ENCODE data around the gene ADORA3. TPM values are rescaled to one million over a fixed set of nuclear protein-coding genes. Genes with fewer than 3 reads are reported as not detected.

The ADORA3 gene
- total RNA-seq, 4 donors from 2014 or later, result 0.91 to 2.1 (median 1.8) TPM

DNA sequence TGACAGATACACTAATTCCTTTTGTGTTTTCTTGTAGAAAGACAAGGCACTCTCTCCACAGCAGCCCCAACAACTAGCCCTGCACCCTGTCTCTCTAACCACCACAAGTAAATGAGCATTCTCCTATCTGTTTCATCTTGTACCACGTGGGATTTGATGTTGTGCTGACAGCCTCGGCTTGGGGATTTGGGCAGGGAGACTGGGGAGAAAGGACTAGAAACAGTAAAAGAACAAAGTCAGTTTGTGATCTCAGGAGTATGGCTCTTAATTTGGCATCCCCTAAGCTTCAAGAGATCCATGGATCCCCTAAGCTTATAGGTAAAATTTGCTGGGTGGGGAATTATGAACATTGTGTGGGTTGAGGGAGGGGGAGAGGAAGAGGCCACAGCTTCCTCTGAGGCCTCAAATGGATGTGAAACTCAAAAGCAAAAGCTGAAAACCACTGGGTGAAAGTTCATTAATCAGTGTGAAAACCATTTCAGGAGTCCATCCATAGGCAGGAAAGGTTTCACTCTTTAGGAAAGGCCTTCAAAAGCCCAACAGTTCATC, 26.6 kb downstream of the ADORA3 start:
- no peak for DNase-seq (ENCODE audit: low spot score in 2 of 2)
- no peak for TF ChIP-seq POLR2A (IDR thresholded peaks at IDR 0.05)
- H3K4me3 ChIP-seq (ENCODE audit: low read depth, poor library complexity, severe bottlenecking), result no peak overlapping the region
- WGBS, 2 donors, result 51 to 53% methylated on average over 2 of the region's 2 CpGs
- intact Hi-C loops (cut with DNase I; ENCODE audit: low total_unique reads), result no loop called here

DNA sequence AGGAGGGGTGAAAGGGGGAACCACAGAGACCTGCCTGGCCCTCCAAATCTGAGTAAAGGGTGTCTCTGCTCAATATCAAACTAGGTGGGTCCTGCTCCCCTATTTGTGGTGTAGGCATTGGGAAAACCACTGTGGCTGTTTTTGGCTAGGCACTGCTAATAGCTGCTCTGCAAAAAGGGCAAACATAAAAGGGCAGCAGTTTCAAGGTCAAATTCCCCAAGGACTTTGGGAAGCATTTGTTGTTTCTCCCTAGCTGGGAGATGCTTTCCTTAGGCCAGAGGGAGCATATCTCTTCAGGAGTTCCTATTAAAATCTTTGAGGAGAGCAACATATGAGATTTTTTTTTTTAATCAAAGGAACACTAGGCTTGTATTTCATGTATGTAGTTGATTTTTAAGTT, 27.2 kb downstream of the ADORA3 start:
- no peak overlapping the region for H3K4me3 ChIP-seq (ENCODE audit: low read depth, poor library complexity, severe bottlenecking)
- intact Hi-C loops (cut with DNase I; ENCODE audit: low total_unique reads), result no loop called here
- no peak for TF ChIP-seq POLR2A (IDR thresholded peaks at IDR 0.05)
- TF ChIP-seq, protein P1, sequence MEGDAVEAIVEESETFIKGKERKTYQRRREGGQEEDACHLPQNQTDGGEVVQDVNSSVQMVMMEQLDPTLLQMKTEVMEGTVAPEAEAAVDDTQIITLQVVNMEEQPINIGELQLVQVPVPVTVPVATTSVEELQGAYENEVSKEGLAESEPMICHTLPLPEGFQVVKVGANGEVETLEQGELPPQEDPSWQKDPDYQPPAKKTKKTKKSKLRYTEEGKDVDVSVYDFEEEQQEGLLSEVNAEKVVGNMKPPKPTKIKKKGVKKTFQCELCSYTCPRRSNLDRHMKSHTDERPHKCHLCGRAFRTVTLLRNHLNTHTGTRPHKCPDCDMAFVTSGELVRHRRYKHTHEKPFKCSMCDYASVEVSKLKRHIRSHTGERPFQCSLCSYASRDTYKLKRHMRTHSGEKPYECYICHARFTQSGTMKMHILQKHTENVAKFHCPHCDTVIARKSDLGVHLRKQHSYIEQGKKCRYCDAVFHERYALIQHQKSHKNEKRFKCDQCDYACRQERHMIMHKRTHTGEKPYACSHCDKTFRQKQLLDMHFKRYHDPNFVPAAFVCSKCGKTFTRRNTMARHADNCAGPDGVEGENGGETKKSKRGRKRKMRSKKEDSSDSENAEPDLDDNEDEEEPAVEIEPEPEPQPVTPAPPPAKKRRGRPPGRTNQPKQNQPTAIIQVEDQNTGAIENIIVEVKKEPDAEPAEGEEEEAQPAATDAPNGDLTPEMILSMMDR (IDR thresholded peaks at IDR 0.05), result no peak
- DNase-seq (ENCODE audit: low spot score in 2 of 2), result no peak

DNA sequence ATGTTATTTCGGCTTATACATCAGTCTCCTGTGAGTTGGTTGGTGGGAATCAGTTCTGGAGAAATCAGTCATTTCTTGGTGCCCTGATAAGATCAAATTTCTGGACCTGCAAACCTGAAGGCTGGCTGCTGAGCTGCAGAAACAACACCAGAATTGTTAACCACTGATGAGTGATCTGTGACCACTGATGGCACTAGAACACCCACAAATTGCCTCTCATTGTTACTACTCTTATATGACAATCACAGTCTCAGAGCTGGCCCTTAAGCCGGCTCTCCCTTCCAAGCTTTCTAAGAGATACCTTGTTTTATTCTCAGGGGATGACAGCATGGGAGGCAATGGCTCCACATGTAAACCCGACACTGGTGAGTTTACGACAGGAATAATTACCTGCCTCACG, 27.7 kb downstream of the ADORA3 start:
- 77 to 78% methylated on average over 5 of the region's 5 CpGs for WGBS, 2 donors
- TF ChIP-seq, protein P1 (IDR thresholded peaks at IDR 0.05), result no peak
- no peak for TF ChIP-seq POLR2A (IDR thresholded peaks at IDR 0.05)
- DNase-seq (ENCODE audit: low spot score in 2 of 2), result no peak
- no peak overlapping the region for H3K4me3 ChIP-seq (ENCODE audit: low read depth, poor library complexity, severe bottlenecking)
- intact Hi-C loops (cut with DNase I; ENCODE audit: low total_unique reads), result no loop called here

DNA sequence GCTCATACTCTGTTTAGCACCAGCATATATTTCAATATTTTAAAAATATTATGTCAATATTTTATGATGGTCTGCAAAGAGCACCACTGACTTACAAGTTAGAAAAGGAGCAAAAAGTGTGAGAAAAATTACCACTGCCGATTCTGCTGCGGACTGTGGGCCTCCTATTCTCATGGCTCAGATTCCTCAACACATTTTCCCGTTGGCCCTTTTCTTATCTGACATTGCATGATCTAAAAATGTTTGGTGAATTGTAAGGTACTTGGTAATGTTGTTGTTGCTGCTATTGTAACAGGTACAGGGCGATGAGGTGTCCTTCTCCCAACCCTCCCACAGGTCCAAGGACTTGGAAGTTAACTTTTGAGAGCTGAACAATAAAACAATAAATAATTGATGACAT, 28.9 kb downstream of the ADORA3 start:
- DNase-seq (ENCODE audit: low spot score in 2 of 2), result no peak
- WGBS, 2 donors, result 75 to 77% methylated on average over 4 of the region's 4 CpGs
- intact Hi-C loops (cut with DNase I; ENCODE audit: low total_unique reads), result no loop called here
- H3K4me3 ChIP-seq (ENCODE audit: low read depth, poor library complexity, severe bottlenecking), result no peak overlapping the region
- TF ChIP-seq, protein P1 (IDR thresholded peaks at IDR 0.05), result no peak
- no peak for TF ChIP-seq POLR2A (IDR thresholded peaks at IDR 0.05)

DNA sequence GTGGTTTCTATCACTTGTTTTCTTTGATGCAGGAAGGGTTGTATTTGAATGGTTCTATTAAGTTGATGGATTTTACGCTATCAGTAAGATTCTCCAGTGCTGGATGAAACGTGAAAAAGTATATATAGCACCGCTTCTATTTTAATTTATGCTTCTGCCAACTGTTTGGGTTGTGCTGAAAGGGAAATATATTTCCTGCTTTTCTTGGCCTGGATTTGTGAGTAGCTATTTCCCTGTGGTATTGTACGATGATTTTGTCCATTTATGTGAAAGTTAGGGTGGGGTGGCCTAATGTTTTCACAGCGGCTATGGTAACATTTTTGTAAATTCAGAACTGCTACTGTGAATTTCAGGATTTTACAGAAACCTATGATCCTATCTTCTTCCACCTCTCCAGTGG, 29.3 kb downstream of the ADORA3 start:
- no peak for TF ChIP-seq POLR2A (IDR thresholded peaks at IDR 0.05)
- TF ChIP-seq, protein P1 (IDR thresholded peaks at IDR 0.05), result no peak
- intact Hi-C loops (cut with DNase I; ENCODE audit: low total_unique reads), result no loop called here
- WGBS, 2 donors, result 51 to 56% methylated on average over 5 of the region's 5 CpGs
- no peak for DNase-seq (ENCODE audit: low spot score in 2 of 2)
- H3K4me3 ChIP-seq (ENCODE audit: low read depth, poor library complexity, severe bottlenecking), result no peak overlapping the region

DNA sequence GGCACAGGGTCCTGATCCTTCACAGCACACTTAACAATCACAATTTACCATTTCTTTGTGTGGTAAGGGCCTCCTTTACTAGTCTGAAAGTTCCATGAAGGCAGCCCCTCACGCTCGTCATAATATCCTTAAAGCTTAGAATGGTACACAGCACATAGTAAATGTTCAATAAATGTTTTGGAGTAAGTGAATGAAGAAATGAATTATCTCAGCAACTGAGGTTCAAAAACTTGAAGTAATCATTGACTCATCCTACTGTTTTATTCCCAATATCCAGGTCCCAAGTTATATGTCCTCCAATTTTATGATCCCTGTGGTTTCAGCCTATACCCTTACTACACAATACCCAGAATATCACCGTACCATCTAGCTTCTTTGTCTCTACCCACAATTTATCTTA, 31.9 kb downstream of the ADORA3 start:
- DNase-seq (ENCODE audit: low spot score in 2 of 2), result no peak
- 93 to 94% methylated on average over 3 of the region's 3 CpGs for WGBS, 2 donors
- no peak overlapping the region for H3K4me3 ChIP-seq (ENCODE audit: low read depth, poor library complexity, severe bottlenecking)
- TF ChIP-seq, protein P1 (IDR thresholded peaks at IDR 0.05), result no peak
- TF ChIP-seq POLR2A (IDR thresholded peaks at IDR 0.05), result no peak
- intact Hi-C loops (cut with DNase I; ENCODE audit: low total_unique reads), result no loop called here
